GM18498 (cell line): ENCODE data around the gene PTAFR.

Experiments
- ATAC-seq: cut with Tn5 transposase; IDR thresholded peaks from one replicate; pipeline ENCODE4 v1.9.1; 2021; ENCODE audit warnings: mild to moderate bottlenecking, moderate library complexity; ENCODE audit not compliant: unreplicated experiment

Gene PTAFR

GRCh38 chr1:28178690-28179485 lies 2.4 kb upstream of the PTAFR start:
- no peak for ATAC-seq

- no peak for ATAC-seq
These were observed 470 bp downstream of the PTAFR start for GRCh38 chr1:28175955-28176485.

GRCh38 chr1:28173980-28174297 lies 2.6 kb downstream of the PTAFR start:
- ATAC-seq: no peak

- no peak for ATAC-seq
These were observed 3.1 kb downstream of the PTAFR start for GRCh38 chr1:28173151-28173979.

GRCh38 chr1:28172713-28173150 lies 3.8 kb downstream of the PTAFR start:
- ATAC-seq: peak; percentile 63

- no peak for ATAC-seq
These were observed 5.2 kb downstream of the PTAFR start for GRCh38 chr1:28171246-28171645.

- no peak for ATAC-seq
These were observed 6.4 kb downstream of the PTAFR start for GRCh38 chr1:28170001-28170596.

GRCh38 chr1:28163496-28164161 lies 12.9 kb downstream of the PTAFR start:
- no peak for ATAC-seq

GRCh38 chr1:28162151-28162550 lies 14.3 kb downstream of the PTAFR start:
- no peak for ATAC-seq

GRCh38 chr1:28161751-28162150 lies 14.7 kb downstream of the PTAFR start:
- no peak for ATAC-seq

GRCh38 chr1:28160782-28161266 lies 15.7 kb downstream of the PTAFR start:
- ATAC-seq: no peak

- no peak for ATAC-seq
These were observed 16.8 kb downstream of the PTAFR start for GRCh38 chr1:28159680-28160079.

- no peak for ATAC-seq
These were observed 17.2 kb downstream of the PTAFR start for GRCh38 chr1:28159243-28159642.

GRCh38 chr1:28157894-28158293 lies 18.6 kb downstream of the PTAFR start:
- no peak for ATAC-seq

- no peak for ATAC-seq
These were observed 19.7 kb downstream of the PTAFR start for GRCh38 chr1:28156821-28157220.

- no peak for ATAC-seq
These were observed 20.9 kb downstream of the PTAFR start for GRCh38 chr1:28155628-28156027.

GRCh38 chr1:28154078-28154594 lies 22.4 kb downstream of the PTAFR start:
- ATAC-seq: no peak

- no peak for ATAC-seq
These were observed 26.2 kb downstream of the PTAFR start for GRCh38 chr1:28150125-28150780.

- ATAC-seq: no peak
These were observed 27.7 kb downstream of the PTAFR start for GRCh38 chr1:28148880-28149195.
